Upper lobe of left lung (tissue), 4 donors: Measurements from ENCODE around the gene TLL1.

ENCODE experiments used
- CTCF ChIP-seq, 6 experiments: fragments of 450-650 bp in 4 of 6; fragments of 200-600 bp in 2 of 6; sonication (generic) in 2 of 6; IDR thresholded peaks; one replicate each; pipeline ENCODE4 v1.5.1; 2016 to 2019; ENCODE audit warnings: antibody characterized with exemption in 6 of 6
- POLR2AphosphoS5 ChIP-seq, 2 donors: sonication (generic); formaldehyde crosslinking; IDR thresholded peaks; one replicate each; pipeline ENCODE4 v1.5.1; 2017; ENCODE audit warnings: antibody characterized with exemption in 2 of 2

- TF ChIP-seq POLR2AphosphoS5 (IDR thresholded peaks at IDR 0.05) = no peak
- no peak for TF ChIP-seq CTCF (IDR thresholded peaks at IDR 0.05)
Observed at GRCh38 chr4:166144607-166145006, 271.6 kb downstream of the TLL1 start.
